Fibroblast of mammary gland (primary cell): Measurements from ENCODE around the gene VCX3B.
"Not testable (repeated sequence)": the region's sequence is repeated elsewhere in the genome, so short reads cannot be mapped to it uniquely, and the experiment has no call there.

Experiments used
- DNase-seq: peaks from one replicate; pipeline ENCODE4 v3.0.0-alpha.2; 2010; ENCODE audit warnings: low read depth
- H3K4me3 ChIP-seq: 2 replicates; pipeline ENCODE4 v1.5.1; 2011; ENCODE audit warnings: low read depth, mild to moderate bottlenecking, low read length, moderate library complexity; ENCODE audit not compliant: control insufficient read depth
- TF ChIP-seq, protein P1 (sequence below): conservative IDR thresholded peaks from 2 replicates; pipeline ENCODE4 v1.5.1; 2011; ENCODE audit warnings: low read depth, low read length, inconsistent platforms; ENCODE audit not compliant: control insufficient read depth, insufficient read depth

VCX3B gene

DNA sequence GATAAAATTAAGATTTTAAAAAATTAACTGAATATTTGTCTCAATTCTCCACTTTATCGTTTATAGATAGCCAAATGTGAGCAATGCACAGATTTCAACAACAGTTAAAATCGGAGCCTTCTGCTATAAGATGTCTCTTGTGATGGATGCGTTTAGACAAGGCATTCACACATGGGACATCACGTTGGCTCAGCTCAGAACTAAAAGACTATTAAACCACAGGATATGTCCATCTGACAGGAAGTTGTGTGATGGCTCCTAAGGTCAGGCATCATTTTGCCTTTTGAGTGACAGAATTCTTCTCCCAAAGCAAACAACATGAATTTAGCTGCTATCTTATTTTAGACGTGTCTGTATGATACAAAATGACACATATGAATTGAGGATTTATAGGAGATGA is 17.3 kb upstream of the VCX3B start:
- no peak for DNase-seq
- no peak overlapping the region for H3K4me3 ChIP-seq
- TF ChIP-seq, protein P1, sequence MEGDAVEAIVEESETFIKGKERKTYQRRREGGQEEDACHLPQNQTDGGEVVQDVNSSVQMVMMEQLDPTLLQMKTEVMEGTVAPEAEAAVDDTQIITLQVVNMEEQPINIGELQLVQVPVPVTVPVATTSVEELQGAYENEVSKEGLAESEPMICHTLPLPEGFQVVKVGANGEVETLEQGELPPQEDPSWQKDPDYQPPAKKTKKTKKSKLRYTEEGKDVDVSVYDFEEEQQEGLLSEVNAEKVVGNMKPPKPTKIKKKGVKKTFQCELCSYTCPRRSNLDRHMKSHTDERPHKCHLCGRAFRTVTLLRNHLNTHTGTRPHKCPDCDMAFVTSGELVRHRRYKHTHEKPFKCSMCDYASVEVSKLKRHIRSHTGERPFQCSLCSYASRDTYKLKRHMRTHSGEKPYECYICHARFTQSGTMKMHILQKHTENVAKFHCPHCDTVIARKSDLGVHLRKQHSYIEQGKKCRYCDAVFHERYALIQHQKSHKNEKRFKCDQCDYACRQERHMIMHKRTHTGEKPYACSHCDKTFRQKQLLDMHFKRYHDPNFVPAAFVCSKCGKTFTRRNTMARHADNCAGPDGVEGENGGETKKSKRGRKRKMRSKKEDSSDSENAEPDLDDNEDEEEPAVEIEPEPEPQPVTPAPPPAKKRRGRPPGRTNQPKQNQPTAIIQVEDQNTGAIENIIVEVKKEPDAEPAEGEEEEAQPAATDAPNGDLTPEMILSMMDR = no peak

DNA sequence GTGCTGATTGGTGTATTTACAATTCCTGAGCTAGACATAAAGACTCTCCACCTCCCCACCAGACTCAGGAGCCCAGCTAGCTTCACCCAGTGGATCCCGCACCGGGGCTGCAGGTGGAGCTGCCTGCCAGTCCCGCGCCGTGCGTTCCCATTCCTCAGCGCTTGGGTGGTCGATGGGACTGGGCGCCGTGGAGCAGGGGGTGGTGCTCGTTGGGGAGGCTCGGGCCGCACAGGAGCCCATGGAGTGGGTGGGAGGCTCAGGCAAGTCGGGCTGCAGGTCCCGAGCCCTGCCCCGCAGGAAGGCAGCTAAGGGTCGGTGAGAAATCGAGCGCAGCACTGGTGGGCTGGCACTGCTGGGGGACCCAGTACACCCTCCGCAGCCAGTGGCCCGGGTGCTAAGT is 12.3 kb upstream of the VCX3B start:
- DNase-seq, H3K4me3 ChIP-seq: not testable (repeated sequence)

DNA sequence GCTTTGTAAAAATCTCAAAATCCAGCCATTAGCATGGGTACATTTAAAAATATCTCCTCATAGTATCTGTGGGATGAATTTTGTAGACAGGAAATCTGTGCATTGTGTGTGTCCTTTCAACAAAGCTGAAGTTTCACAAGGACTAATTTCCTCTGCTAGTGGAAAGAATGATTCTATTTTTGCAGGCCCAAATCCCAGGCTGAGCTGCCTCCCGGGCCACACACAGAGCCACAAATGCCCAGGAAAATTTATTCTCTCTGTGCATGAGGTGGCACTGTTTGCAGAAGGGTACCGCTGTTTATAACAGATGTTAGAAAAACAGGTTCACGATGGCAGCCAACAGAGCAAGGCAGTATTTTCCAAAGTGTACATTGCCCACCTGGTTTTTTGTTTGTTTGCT is 11.0 kb upstream of the VCX3B start:
- TF ChIP-seq, protein P1 = no peak
- no peak overlapping the region for H3K4me3 ChIP-seq
- no peak for DNase-seq

DNA sequence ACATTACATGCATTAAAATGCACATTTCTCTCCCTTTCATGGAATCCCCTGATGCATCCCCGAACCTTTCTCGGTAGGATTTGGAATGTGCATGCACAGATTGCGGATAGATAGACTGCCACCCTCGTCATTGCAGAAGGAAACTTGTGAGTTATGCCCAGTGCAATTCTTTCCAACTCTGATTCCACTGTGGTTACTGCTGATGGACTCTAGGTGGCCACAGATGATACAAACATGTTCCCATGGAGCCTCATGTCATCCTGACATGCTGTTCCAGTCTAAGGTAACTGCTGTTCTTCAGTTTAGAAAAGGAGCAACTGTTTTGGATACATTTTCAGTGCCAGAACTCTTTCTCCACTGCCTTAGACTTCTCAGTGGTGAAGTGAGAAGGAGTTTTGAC is 9.1 kb upstream of the VCX3B start:
- no peak overlapping the region for H3K4me3 ChIP-seq
- no peak for DNase-seq
- TF ChIP-seq, protein P1 = no peak

DNA sequence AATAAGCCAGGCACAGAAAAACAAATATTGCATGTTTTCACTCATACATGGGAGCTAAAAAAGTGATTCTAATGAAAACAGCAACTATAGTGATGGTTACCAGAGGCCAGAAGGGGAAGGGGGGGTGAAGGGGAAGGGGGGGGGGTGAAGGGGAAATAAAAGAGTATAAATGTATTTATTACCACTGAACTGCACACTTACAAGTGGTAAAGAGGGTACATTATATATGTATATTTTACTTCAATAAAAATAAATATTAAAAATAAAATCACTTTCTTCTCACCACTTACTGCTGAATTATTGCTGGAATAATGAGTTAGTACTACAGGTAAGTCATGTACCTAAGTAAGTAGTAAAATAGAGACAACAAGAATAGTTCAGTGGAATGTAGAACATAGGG is 2.1 kb upstream of the VCX3B start:
- TF ChIP-seq, protein P1 = no peak
- no peak for DNase-seq
- H3K4me3 ChIP-seq = no peak overlapping the region

DNA sequence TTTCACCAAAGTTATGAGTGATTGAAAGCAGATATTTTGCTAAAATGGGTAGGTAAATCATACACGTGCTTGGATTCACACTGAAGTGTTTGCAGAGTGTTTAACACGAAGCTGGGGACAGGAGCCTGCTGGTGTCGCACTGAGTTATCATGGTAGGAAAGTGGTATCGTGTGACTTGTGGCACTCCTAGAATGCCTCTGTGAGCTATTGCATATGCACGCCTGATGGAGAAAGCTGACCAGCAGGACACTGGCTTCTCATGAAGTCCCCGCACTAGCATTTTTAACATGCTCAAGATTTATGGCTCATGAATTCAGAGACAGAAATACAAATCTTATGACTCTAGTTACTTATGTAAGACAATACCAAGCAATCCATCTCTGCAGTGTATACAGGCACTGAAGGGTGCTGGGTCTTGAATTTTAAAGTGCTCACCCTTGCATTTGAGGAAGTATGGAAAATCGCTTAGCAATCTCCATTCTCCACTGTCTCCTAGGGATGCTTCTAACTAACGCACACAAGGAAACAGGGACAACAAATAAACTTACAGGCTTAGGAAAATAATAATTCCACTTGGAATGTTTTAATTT is 19.8 kb downstream of the VCX3B start:
- TF ChIP-seq, protein P1 = no peak
- H3K4me3 ChIP-seq = no peak overlapping the region
- DNase-seq = no peak

DNA sequence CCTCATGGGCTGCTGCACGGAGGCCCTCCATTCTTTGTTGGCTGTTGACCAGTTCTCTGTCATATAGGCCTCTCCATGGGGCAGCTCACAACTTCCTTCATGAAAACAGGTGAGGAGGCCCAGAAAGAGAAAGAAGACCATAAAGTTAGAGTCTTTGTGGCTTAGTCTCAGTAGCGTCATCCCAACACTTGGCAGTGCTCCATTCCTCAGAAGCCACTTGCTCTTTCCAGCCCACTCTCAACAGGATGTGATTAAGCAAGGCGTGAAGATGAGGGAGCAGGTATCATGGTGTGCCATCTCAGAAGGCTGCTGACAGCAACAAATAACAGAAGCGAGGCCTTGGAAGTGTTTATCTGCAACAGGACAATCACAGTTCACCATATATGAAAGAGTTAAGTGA is 30.4 kb downstream of the VCX3B start:
- DNase-seq, H3K4me3 ChIP-seq: not testable (repeated sequence)

DNA sequence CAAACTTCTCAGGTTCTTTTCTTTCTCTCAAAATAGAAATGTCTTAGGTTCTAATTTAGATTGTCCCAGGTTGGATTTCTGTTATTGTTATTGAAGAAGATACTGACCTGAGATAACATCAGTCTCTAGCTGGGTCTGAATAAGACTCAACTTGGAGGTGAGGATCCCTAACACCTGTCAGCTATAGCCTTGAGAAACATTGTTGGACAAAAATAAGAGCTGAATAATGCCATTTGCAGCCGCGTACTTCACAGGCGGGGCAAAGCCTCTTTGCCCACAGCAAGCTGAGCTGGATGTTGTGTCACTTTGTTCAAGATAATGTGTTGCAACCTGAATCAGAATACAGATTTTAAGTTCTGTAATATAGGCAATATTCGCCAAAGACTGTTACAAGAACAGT is 35.6 kb downstream of the VCX3B start:
- H3K4me3 ChIP-seq = no peak overlapping the region
- DNase-seq = no peak
- TF ChIP-seq, protein P1 = no peak

DNA sequence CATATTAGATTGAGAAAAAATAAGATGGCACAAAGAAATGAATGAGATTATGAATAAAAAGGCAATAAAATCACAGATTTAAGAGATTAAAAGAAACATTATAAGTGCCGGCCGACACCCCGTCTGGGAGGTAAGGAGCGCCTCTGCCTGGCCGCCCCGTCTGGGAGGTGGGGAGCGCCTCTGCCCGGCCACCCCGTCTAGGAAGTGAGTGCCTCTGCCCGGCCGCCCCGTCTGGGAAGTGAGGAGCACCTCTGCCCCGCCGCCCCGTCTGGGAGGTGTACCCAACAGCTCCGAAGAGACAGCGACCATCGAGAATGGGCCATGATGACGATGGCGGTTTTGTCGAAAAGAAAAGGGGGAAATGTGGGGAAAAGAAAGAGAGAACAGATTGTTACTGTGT is 37.5 kb downstream of the VCX3B start:
- not testable (repeated sequence) for DNase-seq, H3K4me3 ChIP-seq
